Measurements from ENCODE around the gene QSER1.

The QSER1 gene

GRCh38 chr11:32890843-32891656 is 1.6 kb upstream of the QSER1 start:
- no peak for DNase-seq (ENCODE audit: low spot score)

GRCh38 chr11:32891657-32892354 is 805 bp upstream of the QSER1 start:
- DNase-seq (ENCODE audit: low spot score), result peak; percentile 12

DNA sequence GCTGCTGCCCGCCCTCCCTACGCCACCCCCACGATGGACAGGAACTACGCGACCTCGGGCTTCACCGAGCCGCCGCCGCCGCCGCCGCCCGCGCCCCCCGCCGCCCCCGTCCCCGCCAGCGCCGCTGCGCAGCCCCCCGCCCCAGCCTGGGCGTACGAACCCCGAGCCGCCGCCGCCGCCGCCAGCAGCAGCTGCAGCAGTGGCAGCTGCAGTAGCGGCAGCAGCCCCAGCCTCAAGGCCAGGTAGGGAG is 407 bp downstream of the QSER1 start:
- DNase-seq (ENCODE audit: low spot score), result no peak

GRCh38 chr11:32893343-32894148 is 935 bp downstream of the QSER1 start:
- peak; percentile 73 for DNase-seq (ENCODE audit: low spot score)

GRCh38 chr11:32894149-32894827 is 1.7 kb downstream of the QSER1 start:
- peak; percentile 70 for DNase-seq (ENCODE audit: low spot score)

GRCh38 chr11:32894921-32895320 is 2.3 kb downstream of the QSER1 start:
- no peak for DNase-seq (ENCODE audit: low spot score)

DNA sequence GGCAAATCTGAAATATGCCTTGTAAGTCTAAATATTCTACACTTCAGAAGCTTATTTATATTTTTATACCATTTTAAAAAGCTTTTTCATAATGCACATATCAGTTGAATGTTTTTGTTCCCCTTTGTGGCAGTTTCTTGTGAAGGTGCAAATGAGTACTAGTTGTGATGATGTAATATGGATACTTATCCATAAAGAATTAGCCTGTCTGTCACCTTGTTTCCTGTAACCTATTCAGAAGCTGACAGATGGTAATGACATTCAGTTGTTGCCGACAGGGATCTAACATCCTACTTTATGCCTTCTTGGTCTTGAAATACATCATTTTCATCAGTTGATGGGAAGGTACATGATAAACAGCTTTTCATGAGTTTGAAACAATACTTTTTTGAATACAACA is 2.9 kb downstream of the QSER1 start:
- DNase-seq (ENCODE audit: low spot score), result no peak

DNA sequence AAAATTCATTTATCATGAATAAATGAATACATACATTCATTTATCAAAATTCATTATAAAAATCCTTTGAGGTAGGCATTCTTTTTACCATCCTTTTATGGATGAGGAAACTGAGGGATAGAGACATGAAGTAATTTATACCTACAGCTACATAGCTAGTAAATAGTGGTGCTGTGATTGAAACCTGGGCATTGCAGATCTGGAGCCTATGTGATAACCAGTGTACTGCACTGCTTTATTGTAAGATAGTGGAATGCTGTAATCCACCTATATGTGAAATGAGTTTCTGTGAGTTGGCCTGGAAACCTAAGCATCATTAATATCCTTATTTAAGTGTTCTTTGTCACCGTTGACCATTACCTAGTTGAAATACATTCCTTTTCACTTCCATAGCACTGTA is 4.5 kb downstream of the QSER1 start:
- DNase-seq (ENCODE audit: low spot score), result no peak

DNA sequence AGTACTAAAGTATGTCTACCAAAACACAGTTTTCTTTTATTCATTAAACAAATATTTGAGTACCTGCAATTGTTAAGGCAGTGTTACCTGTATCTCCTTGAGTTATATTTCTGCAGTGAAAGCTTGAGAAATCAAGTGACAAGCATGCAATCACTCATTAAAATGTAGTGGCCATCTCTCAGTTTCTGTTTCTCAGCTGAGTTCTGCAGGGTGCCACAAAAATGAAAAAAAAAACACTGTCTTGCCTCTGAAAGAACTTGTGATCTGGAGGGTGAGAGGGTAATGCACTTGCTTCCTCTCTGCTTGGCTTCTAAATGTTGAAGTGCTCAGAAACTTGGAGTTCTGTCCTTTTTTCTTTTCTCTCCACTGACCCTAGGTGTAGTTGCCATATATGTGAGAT is 6.8 kb downstream of the QSER1 start:
- no peak for DNase-seq (ENCODE audit: low spot score)

DNA sequence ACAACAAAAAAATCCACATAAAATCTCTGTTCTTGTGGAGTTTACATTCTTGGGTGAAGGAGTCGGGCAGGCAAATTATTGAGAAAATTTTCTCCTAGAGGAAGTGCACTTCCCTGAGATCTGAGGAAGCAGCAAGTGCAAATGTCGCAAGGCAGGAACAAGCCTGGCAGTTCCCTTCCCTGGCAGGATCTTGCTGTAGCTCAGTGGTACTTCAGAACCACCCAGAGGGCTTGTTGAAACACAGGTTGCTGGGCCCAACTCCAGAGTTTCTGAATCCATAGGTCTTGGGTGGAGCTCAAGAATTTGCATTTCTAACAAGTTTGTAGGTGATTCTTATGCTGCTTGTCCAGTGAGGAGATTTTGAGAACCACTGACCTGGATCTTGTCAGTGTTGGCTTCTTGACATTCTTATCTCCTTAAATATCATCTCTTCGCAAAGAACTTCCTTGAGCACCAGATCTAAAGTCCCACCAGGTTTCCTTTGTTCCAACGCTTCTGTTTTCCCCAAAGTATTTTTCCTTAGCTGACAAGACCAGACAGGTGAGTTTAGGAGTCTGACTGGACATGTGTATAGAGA is 9.6 kb downstream of the QSER1 start:
- DNase-seq (ENCODE audit: low spot score), result no peak

GRCh38 chr11:32905028-32905667 is 12.5 kb downstream of the QSER1 start:
- no peak for DNase-seq (ENCODE audit: low spot score)

GRCh38 chr11:32908619-32909018 is 16.0 kb downstream of the QSER1 start:
- no peak for DNase-seq (ENCODE audit: low spot score)

DNA sequence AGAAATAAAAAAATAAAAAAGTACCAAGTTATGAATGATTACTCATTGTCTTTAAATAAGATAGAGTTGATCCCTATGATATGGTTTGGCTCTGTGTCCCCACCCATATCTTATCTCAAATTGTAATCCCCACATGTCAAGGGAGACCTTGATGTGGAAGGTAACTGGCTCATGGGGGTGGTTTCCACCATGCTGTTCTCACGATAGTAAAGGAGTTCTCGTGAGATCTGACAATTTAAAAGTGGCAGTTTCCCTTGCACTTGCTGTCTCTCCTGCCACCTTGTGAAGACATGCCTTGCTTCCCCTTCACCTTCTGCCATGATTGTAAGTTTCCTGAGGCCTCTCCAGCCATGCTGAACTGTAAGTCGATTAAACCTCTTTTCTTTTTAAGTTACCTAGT is 18.8 kb downstream of the QSER1 start:
- no peak for DNase-seq (ENCODE audit: low spot score)

DNA sequence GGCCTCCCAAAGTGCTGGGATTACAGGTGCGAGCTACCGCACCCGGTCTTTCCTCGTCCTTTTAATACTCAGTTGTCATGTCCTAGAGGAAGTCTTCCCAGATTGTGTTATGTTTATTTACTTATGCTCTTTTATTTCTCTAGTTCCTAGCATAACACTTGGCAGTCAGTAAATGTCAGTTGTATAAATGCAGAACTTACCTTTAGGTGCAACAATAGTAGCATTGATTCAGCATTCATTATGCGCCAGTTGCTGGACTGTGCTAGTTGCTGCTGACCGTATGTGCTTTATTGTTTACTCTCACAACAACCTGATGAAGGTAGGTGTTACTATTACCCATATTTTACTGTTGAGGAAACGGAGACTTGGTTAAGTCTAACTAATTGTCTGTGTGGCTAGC is 20.8 kb downstream of the QSER1 start:
- DNase-seq (ENCODE audit: low spot score), result no peak

DNA sequence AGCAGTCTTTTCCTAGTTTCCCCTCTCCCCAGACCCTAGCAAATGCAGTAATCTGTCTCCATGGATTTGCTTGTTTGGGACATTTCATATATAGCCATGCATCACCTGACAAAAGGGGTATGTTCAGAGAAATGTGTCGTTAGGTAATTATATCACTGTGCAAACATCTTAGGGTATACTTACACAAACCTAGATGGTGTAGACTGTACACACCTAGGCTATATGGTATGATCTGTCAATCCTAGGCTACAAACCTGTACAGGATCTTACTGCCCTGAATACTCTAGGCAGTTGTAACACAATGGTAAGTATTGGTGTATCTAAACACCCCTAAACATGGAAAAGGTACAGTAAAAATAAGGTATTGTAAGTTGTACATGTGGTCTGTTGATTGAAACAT is 23.8 kb downstream of the QSER1 start:
- no peak for DNase-seq (ENCODE audit: low spot score)

DNA sequence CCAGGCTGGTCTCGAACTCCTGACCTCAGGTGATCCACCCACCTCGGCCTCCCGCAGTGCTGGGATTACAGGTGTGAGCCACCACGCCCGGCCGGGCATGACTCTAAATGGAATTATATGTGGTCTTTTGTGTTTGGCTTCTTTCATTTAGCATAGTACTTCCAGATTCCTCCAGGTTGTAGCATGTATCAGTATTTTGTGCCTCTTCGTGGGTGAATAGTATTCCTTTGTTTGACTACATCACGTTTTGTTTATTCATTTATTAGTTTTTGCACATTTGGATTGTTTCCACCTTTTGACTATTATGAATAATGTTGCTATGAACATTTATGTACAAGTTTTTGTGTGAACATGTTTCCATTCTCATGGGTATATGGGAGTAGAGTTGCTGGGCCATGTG is 24.4 kb downstream of the QSER1 start:
- no peak for DNase-seq (ENCODE audit: low spot score)

GRCh38 chr11:32918427-32918826 is 25.8 kb downstream of the QSER1 start:
- DNase-seq (ENCODE audit: low spot score), result no peak

GRCh38 chr11:32919338-32919737 is 26.7 kb downstream of the QSER1 start:
- no peak for DNase-seq (ENCODE audit: low spot score)

GRCh38 chr11:32920570-32920969 is 28.0 kb downstream of the QSER1 start:
- no peak for DNase-seq (ENCODE audit: low spot score)

DNA sequence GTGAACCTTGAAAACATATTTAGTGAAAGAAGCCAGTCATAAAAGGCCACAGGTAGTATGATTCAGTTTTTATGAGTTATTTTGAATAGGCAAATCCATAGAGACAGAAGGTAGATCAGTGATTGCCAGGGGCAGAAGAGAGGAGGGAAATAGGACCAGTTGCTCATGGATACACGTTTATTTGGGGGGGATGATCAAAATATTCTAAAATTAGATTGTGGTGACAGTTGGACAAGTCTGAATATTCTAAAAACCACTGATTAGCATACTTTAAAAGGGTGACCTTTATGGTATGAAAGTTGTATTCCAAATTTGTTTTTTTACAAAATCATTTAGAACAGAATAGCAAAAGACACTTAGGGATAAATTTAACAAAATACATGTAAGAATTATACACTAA is 28.6 kb downstream of the QSER1 start:
- DNase-seq (ENCODE audit: low spot score), result no peak

GRCh38 chr11:32931606-32932005 is 39.0 kb downstream of the QSER1 start:
- no peak for DNase-seq (ENCODE audit: low spot score)

- DNase-seq (ENCODE audit: low spot score), result no peak
Measured at GRCh38 chr11:32932196-32932595, 39.6 kb downstream of the QSER1 start.
